Esophagus muscularis mucosa (tissue), 3 donors: Measurements from ENCODE around the gene SUN5.

ENCODE experiments used
- POLR2A ChIP-seq: fragments of 450-650 bp; IDR thresholded peaks from one replicate; pipeline ENCODE4 v1.6.1; 2017; ENCODE audit warnings: antibody characterized with exemption, moderate library complexity, mild to moderate bottlenecking, low read depth
- TF ChIP-seq, protein P1 (sequence below), 3 experiments: fragments of 200-600 bp in 2 of 3; fragments of 450-650 bp in 1 of 3; sonication (generic) in 2 of 3; IDR thresholded peaks; one replicate each; pipeline ENCODE4 v1.5.1; 2017 to 2019; ENCODE audit warnings: antibody characterized with exemption in 3 of 3, mild to moderate bottlenecking in 2 of 3, moderate library complexity in 1 of 3

DNA sequence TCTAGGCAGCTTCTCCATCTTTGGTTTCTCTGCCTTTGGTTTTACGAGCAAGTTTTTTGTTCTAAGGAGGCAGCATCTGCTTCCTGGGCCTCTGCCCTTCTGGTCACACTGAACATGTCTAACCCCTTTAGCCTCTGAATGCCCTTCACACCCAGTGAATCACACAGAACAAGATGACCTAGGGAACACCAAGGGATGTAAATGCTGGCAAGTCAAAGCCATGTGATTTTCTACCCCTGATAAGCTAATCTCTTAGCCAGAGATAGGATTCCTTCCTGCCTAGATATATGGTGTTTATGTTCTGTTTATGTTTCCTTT is 20.0 kb upstream of the SUN5 start:
- TF ChIP-seq, protein P1, sequence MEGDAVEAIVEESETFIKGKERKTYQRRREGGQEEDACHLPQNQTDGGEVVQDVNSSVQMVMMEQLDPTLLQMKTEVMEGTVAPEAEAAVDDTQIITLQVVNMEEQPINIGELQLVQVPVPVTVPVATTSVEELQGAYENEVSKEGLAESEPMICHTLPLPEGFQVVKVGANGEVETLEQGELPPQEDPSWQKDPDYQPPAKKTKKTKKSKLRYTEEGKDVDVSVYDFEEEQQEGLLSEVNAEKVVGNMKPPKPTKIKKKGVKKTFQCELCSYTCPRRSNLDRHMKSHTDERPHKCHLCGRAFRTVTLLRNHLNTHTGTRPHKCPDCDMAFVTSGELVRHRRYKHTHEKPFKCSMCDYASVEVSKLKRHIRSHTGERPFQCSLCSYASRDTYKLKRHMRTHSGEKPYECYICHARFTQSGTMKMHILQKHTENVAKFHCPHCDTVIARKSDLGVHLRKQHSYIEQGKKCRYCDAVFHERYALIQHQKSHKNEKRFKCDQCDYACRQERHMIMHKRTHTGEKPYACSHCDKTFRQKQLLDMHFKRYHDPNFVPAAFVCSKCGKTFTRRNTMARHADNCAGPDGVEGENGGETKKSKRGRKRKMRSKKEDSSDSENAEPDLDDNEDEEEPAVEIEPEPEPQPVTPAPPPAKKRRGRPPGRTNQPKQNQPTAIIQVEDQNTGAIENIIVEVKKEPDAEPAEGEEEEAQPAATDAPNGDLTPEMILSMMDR (IDR thresholded peaks at IDR 0.05): no peak
- TF ChIP-seq POLR2A: no peak
